ENCODE measurements around the gene SMYD3.

SMYD3 gene

DNA sequence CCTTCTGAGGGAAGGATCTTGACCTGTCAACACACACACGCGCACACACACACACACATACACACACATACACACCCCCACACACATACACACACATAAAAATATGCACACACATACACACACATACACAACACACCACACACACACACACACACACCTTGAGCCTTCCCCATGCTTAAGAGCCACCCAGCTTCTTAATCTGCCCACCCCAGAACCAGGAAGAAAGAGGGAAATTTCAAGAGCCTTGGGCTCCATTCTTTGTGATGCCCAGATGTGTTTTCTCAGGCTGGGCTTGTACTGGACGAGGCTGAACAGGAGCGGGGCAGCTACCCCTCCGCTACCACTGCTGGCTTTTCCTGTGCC is 708.7 kb downstream of the SMYD3 start:
- Histone ChIP-seq H3K9ac (no peak overlapping the region), H3K27me3 (ENCODE audit: insufficient read depth, low read depth) (no peaks in the 10 kb centered on the region), H3K4me3 (IDR thresholded peaks at IDR 0.05; ENCODE audit: insufficient read depth, low read depth, low read length) (no peak overlapping the region), H2AFZ (ENCODE audit: low read depth) (no peak overlapping the region), H3K79me2 (ENCODE audit: insufficient read depth, low read depth) (no peaks in the 10 kb centered on the region), H3K4me2 (no peak overlapping the region), H3K27ac (no peak overlapping the region), H3K36me3 (ENCODE audit: insufficient read depth) (no peaks in the 10 kb centered on the region), H3K4me1 (ENCODE audit: low read depth, poor library complexity, severe bottlenecking) (no peaks in the 10 kb centered on the region), H4K20me1 (ENCODE audit: insufficient read depth) (no peaks in the 10 kb centered on the region)
- TF ChIP-seq, protein P1, sequence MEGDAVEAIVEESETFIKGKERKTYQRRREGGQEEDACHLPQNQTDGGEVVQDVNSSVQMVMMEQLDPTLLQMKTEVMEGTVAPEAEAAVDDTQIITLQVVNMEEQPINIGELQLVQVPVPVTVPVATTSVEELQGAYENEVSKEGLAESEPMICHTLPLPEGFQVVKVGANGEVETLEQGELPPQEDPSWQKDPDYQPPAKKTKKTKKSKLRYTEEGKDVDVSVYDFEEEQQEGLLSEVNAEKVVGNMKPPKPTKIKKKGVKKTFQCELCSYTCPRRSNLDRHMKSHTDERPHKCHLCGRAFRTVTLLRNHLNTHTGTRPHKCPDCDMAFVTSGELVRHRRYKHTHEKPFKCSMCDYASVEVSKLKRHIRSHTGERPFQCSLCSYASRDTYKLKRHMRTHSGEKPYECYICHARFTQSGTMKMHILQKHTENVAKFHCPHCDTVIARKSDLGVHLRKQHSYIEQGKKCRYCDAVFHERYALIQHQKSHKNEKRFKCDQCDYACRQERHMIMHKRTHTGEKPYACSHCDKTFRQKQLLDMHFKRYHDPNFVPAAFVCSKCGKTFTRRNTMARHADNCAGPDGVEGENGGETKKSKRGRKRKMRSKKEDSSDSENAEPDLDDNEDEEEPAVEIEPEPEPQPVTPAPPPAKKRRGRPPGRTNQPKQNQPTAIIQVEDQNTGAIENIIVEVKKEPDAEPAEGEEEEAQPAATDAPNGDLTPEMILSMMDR (conservative IDR thresholded peaks at IDR 0.05; ENCODE audit: low read depth, low read length) = no peak

DNA sequence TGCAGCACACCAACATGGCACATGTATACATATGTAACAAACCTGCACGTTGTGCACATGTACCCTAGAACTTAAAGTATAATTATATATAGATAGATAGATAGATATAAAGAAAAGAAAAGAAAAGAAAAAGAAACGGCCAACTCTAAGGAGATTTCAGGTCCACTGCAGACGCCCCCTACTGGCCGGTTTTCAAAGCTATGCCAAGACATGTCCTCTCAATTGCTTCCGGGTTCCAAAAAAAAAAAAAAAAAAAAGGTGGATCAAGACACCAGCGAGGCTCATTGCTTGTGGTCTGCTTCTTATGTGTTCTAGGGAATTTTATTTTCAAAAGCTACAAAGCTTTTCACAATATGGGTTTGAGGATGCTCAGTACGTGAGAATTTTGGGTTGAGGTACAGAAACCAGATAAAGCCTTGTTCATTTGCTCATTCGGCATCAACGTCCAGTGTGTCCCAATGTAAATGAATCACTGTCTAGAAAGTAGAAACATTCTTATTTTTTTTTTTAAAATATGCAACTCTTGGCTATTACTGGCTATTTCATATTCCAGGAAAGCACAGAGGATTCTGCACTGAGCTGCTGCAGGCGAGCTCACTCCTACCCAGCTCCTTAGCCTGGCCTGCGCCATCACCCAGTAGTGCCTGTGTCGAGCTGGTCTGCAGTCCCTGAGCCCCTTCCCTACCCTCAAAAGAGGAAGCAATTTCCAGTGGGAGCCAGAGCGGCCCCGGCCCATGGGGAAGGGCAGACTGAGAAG is 709.3 kb downstream of the SMYD3 start:
- Histone ChIP-seq H4K20me1 (ENCODE audit: insufficient read depth) (no peaks in the 10 kb centered on the region), H2AFZ (ENCODE audit: low read depth) (no peak overlapping the region), H3K4me1 (ENCODE audit: low read depth, poor library complexity, severe bottlenecking) (no peaks in the 10 kb centered on the region), H3K9ac (no peak overlapping the region), H3K27ac (no peak overlapping the region), H3K4me2 (no peak overlapping the region), H3K4me3 (IDR thresholded peaks at IDR 0.05; ENCODE audit: insufficient read depth, low read depth, low read length) (no peak overlapping the region), H3K36me3 (ENCODE audit: insufficient read depth) (no peaks in the 10 kb centered on the region), H3K79me2 (ENCODE audit: insufficient read depth, low read depth) (no peaks in the 10 kb centered on the region), H3K27me3 (ENCODE audit: insufficient read depth, low read depth) (no peaks in the 10 kb centered on the region)
- TF ChIP-seq, protein P1 (conservative IDR thresholded peaks at IDR 0.05; ENCODE audit: low read depth, low read length) = peak; percentile 43; the same call in 1 of the 2 replicates

DNA sequence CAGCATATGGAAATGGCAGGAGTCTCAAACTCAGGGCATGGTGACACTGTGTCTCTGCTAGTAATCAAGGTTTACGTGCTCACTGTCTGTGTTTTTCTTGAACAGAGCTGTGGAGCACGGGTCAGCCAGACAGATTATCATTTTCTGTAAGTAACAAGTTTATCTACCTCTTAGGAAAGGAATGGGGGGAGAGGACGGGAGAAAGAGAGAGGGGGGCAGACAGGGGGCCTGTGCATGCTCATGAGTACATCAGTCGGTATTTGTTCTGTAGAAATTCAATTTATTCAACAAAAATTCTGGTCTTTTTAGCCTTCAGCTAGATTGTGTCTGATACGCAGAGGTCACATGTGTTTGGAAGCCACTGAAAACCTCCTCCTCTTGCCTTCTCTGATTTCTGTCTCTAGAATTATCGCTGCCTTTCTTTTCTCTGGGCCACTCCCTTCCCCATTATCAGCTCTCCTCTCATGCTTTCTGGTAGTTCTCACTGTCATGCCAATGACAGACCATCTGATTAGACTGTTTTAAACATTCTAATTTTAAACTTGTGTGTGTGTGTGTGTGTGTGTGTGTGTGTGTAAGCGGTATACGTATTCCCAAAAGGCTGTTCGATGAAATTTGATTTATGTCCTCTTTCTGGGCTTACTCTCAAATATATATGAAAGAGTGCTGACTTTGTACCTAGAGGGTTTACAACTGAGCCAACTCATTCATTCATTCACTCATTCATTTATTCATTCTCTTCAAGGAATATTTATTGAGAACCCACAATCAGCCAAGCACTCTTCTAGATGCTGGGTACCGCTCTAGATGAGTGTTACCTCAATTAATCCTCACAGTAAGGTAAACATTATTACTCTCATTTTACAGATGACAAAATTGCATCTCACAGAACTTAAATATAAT is 715.4 kb downstream of the SMYD3 start:
- Histone ChIP-seq H3K4me3 (IDR thresholded peaks at IDR 0.05; ENCODE audit: insufficient read depth, low read depth, low read length) (no peak overlapping the region), H3K4me2 (no peak overlapping the region), H3K4me1 (ENCODE audit: low read depth, poor library complexity, severe bottlenecking) (no peaks in the 10 kb centered on the region), H2AFZ (ENCODE audit: low read depth) (no peak overlapping the region), H3K36me3 (ENCODE audit: insufficient read depth) (no peaks in the 10 kb centered on the region), H3K27ac (no peak overlapping the region), H3K9ac (no peak overlapping the region), H3K27me3 (ENCODE audit: insufficient read depth, low read depth) (no peaks in the 10 kb centered on the region), H4K20me1 (ENCODE audit: insufficient read depth) (no peaks in the 10 kb centered on the region), H3K79me2 (ENCODE audit: insufficient read depth, low read depth) (no peaks in the 10 kb centered on the region)
- TF ChIP-seq, protein P1 (conservative IDR thresholded peaks at IDR 0.05; ENCODE audit: low read depth, low read length) = no peak

DNA sequence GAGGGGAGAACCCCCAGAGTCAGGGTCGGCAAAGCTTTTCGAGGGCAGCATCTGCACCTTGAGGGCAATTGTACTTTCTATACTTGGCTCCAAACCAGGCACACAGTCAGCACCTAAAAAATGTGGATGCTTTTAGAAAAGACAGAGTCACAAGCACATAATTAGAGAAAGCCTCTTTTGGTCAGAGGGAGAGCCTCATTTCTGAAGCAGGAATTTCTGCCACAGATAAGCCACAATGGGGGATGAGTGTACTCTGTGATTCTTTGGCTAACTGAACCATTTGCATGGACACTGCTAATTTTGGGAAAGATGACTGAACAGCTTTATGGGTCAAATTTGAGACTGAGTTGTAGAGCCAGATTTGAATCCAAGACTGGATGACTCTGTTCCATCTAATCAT is 716.6 kb downstream of the SMYD3 start:
- Histone ChIP-seq H3K9ac (no peak overlapping the region), H3K4me1 (ENCODE audit: low read depth, poor library complexity, severe bottlenecking) (no peaks in the 10 kb centered on the region), H3K4me3 (IDR thresholded peaks at IDR 0.05; ENCODE audit: insufficient read depth, low read depth, low read length) (no peak overlapping the region), H3K79me2 (ENCODE audit: insufficient read depth, low read depth) (no peaks in the 10 kb centered on the region), H3K27me3 (ENCODE audit: insufficient read depth, low read depth) (no peaks in the 10 kb centered on the region), H2AFZ (ENCODE audit: low read depth) (no peak overlapping the region), H4K20me1 (ENCODE audit: insufficient read depth) (no peaks in the 10 kb centered on the region), H3K36me3 (ENCODE audit: insufficient read depth) (no peaks in the 10 kb centered on the region), H3K27ac (no peak overlapping the region), H3K4me2 (no peak overlapping the region)
- TF ChIP-seq, protein P1 (conservative IDR thresholded peaks at IDR 0.05; ENCODE audit: low read depth, low read length) = no peak
